Fibroblast of lung (primary cell): ENCODE data around the gene SEMA5A. TPM values are rescaled to one million over a fixed set of nuclear protein-coding genes. Genes with fewer than 3 reads are reported as not detected.
A peak's percentile ranks its signal among the peaks of the same experiment; 100 is the strongest.

Experiments used
- DNase-seq, 2 donors: peaks; one replicate each; pipeline versions ENCODE4 v3.0.0 to v3.0.0-alpha.2; 2010; ENCODE audit warnings: low read depth in 2 of 2
- H2AFZ ChIP-seq: 2 replicates; pipeline ENCODE4 v1.5.1; 2012; ENCODE audit warnings: low read length, control low read depth, inconsistent platforms
- H3K27ac ChIP-seq: 2 replicates; pipeline ENCODE4 v1.5.1; 2011; ENCODE audit warnings: low read length, control low read depth; ENCODE audit not compliant: insufficient read depth
- H3K27me3 ChIP-seq: 2 replicates; pipeline ENCODE4 v1.5.1; 2011; ENCODE audit warnings: mild to moderate bottlenecking, low read length; ENCODE audit not compliant: control insufficient read depth, insufficient read depth
- H3K36me3 ChIP-seq: 2 replicates; pipeline ENCODE4 v1.5.1; 2011; ENCODE audit warnings: low read length; ENCODE audit not compliant: control insufficient read depth, insufficient read depth
- H3K4me1 ChIP-seq: 2 replicates; pipeline ENCODE4 v1.5.1; 2011; ENCODE audit warnings: low read length; ENCODE audit not compliant: control insufficient read depth, insufficient read depth; ENCODE audit errors: extremely low read depth
- H3K4me2 ChIP-seq: 2 replicates; pipeline ENCODE4 v1.5.1; 2011; ENCODE audit warnings: low read length, control low read depth; ENCODE audit not compliant: insufficient read depth; ENCODE audit errors: extremely low read depth
- H3K4me3 ChIP-seq, 4 experiments: fragments of 200-600 bp in 1 of 4; sonication (generic) in 1 of 4; replicated peaks in 1 of 4; 2 replicates each; pipeline ENCODE4 v1.5.1; 2011 to 2016; ENCODE audit warnings: low read length in 4 of 4, low read depth in 3 of 4, mild to moderate bottlenecking in 3 of 4, control low read depth in 2 of 4, inconsistent platforms in 1 of 4, mixed read lengths in 1 of 4; ENCODE audit not compliant: insufficient read depth in 1 of 4; ENCODE audit errors: control extremely low read depth in 1 of 4
- H3K79me2 ChIP-seq: 2 replicates; pipeline ENCODE4 v1.5.1; 2012; ENCODE audit warnings: mild to moderate bottlenecking, low read length, inconsistent platforms; ENCODE audit not compliant: control insufficient read depth, insufficient read depth
- H3K9ac ChIP-seq: 2 replicates; pipeline ENCODE4 v1.5.1; 2011; ENCODE audit warnings: mild to moderate bottlenecking, low read length, control low read depth; ENCODE audit not compliant: insufficient read depth
- H3K9me3 ChIP-seq: 2 replicates; pipeline ENCODE4 v1.5.1; 2012; ENCODE audit warnings: low read depth, low read length; ENCODE audit not compliant: control insufficient read depth, insufficient read depth
- H4K20me1 ChIP-seq: 2 replicates; pipeline ENCODE4 v1.5.1; 2011; ENCODE audit warnings: low read length; ENCODE audit not compliant: control insufficient read depth, insufficient read depth; ENCODE audit errors: extremely low read depth
- CTCF ChIP-seq, 2 donors: IDR thresholded peaks in 1 of 2; conservative IDR thresholded peaks in 1 of 2; 1 replicate in 1 of 2; 2 replicates in 1 of 2; pipeline ENCODE4 v1.5.1; 2011 to 2012; ENCODE audit warnings: low read length in 2 of 2, control low read depth in 1 of 2, inconsistent platforms in 1 of 2, low read depth in 1 of 2, mild to moderate bottlenecking in 1 of 2
- EZH2 ChIP-seq: IDR thresholded peaks from 2 replicates; pipeline ENCODE4 v1.5.1; 2012; ENCODE audit warnings: low read length, control low read depth, mild to moderate bottlenecking; ENCODE audit errors: missing control alignments
- polyA plus RNA-seq, 2 donors: library from polyadenylated mRNA; depleted of rRNA in 1 of 2; stranded (reverse) in 1 of 2; unstranded in 1 of 2; fragments of >200 nt; gene quantifications; 2 replicates each; pipeline ENCODE4 v1.2.1, GENCODE V29; 2011 to 2012; ENCODE audit warnings: missing spikeins in 1 of 2
- total RNA-seq: library from RNA; depleted of rRNA; stranded (reverse); fragments of >200 nt; gene quantifications from 2 replicates; pipeline ENCODE4 v1.2.1, GENCODE V29; 2014

The SEMA5A gene
- total and polyA plus RNA-seq, 2 donors (not counting 1 experiment from before 2014, with no cell fraction given) = 30.6 to 49.0 TPM

- no peak for DNase-seq
- Histone ChIP-seq H3K9me3 (no peaks in the 10 kb centered on the region), H2AFZ (no peak overlapping the region), H3K4me1 (peaks cover 11% of the 10 kb centered on the region), H3K27ac (no peak overlapping the region), H3K79me2 (no peaks in the 10 kb centered on the region), H3K4me2 (peak overlapping the region; percentile 49), H3K9ac (no peak overlapping the region), H3K27me3 (no peaks in the 10 kb centered on the region), H4K20me1 (no peaks in the 10 kb centered on the region), H3K4me3 (no peak overlapping the region), H3K36me3 (no peaks in the 10 kb centered on the region)
- TF ChIP-seq CTCF (conservative IDR thresholded peaks at IDR 0.05 in 1 of 2, IDR thresholded peaks at IDR 0.05 in 1 of 2; ENCODE audit: low read depth in 1 of 2, low read length in 2 of 2) = no peak
- no peak for TF ChIP-seq EZH2
These were observed 198.2 kb downstream of the SEMA5A start for GRCh38 chr5:9347541-9348295.

- Histone ChIP-seq H3K36me3 (no peaks in the 10 kb centered on the region), H3K79me2 (no peaks in the 10 kb centered on the region), H3K9me3 (no peaks in the 10 kb centered on the region), H3K4me1 (peaks cover 11% of the 10 kb centered on the region), H3K4me2 (no peak overlapping the region), H3K9ac (no peak overlapping the region), H3K27me3 (no peaks in the 10 kb centered on the region), H3K27ac (no peak overlapping the region), H2AFZ (no peak overlapping the region), H4K20me1 (no peaks in the 10 kb centered on the region), H3K4me3 (no peak overlapping the region)
- no peak for DNase-seq
- no peak for TF ChIP-seq CTCF (conservative IDR thresholded peaks at IDR 0.05 in 1 of 2, IDR thresholded peaks at IDR 0.05 in 1 of 2; ENCODE audit: low read depth in 1 of 2, low read length in 2 of 2)
- TF ChIP-seq EZH2 = no peak
These were observed 198.8 kb downstream of the SEMA5A start for GRCh38 chr5:9347032-9347431.

- Histone ChIP-seq H3K4me2 (no peak overlapping the region), H3K4me1 (peaks cover 9% of the 10 kb centered on the region), H4K20me1 (no peaks in the 10 kb centered on the region), H3K9me3 (no peaks in the 10 kb centered on the region), H3K36me3 (no peaks in the 10 kb centered on the region), H2AFZ (no peak overlapping the region), H3K79me2 (peaks cover 3% of the 10 kb centered on the region), H3K27me3 (no peaks in the 10 kb centered on the region), H3K27ac (no peak overlapping the region), H3K4me3 (no peak overlapping the region), H3K9ac (no peak overlapping the region)
- DNase-seq = no peak
- TF ChIP-seq CTCF (conservative IDR thresholded peaks at IDR 0.05 in 1 of 2, IDR thresholded peaks at IDR 0.05 in 1 of 2; ENCODE audit: low read depth in 1 of 2, low read length in 2 of 2) = no peak
- no peak for TF ChIP-seq EZH2
These were observed 201.1 kb downstream of the SEMA5A start for GRCh38 chr5:9344751-9345240.
